GM21737 (cell line): Measurements from ENCODE around the gene RPS6KL1.

Experiments
- ATAC-seq: cut with Tn5 transposase; IDR thresholded peaks from one replicate; pipeline ENCODE4 v1.9.1; 2021; ENCODE audit warnings: mild to moderate bottlenecking, moderate library complexity; ENCODE audit not compliant: unreplicated experiment

The RPS6KL1 gene

GRCh38 chr14:74890262-74890661 is 32.8 kb downstream of the RPS6KL1 start:
- ATAC-seq, result no peak

- no peak for ATAC-seq
Observed at GRCh38 chr14:74888164-74889158, 34.6 kb downstream of the RPS6KL1 start.

GRCh38 chr14:74886001-74886400 is 37.1 kb downstream of the RPS6KL1 start:
- no peak for ATAC-seq

- ATAC-seq, result peak; percentile 29
Observed at GRCh38 chr14:74882103-74882920, 40.7 kb downstream of the RPS6KL1 start.

DNA sequence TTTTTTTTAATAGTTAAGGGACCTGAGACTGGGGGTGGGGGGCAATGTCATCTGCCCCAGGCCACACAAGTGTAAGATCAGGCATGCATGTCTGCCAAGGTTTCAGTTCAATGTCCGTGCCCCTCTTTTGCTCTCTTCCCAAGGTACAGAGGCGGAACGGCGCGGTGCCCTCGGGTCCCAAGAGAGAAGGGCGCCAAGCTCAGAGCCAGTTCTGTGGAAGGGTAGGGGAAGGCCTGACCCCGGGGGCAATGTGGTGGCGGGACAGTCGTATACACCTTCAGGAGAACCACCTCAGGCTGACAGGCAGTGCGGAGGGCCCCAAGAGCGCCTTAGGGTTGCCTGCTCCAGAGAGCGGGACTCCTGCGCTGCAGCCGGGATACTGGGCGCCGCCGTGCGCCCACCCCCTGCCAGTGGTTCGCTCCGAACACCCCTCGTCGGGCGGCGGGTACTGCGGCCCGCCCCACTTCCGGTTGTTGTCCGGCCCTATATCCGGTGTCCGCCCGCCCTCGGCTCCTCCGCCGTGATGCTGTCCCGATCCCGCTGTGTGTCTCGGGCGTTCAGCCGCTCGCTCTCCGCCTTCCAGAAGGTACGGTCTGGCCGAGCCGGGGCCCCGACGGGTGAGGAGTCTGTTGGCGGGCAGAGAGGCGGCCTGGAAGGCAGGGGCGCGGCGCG is 41.5 kb downstream of the RPS6KL1 start, which contains the start of gene DLST:
Gene DLST (plus strand): TSS at position 486 of the 672 bp plus-strand sequence. CDS start 38 bp downstream, at position 524.
- ATAC-seq, result peak; percentile 93

DNA sequence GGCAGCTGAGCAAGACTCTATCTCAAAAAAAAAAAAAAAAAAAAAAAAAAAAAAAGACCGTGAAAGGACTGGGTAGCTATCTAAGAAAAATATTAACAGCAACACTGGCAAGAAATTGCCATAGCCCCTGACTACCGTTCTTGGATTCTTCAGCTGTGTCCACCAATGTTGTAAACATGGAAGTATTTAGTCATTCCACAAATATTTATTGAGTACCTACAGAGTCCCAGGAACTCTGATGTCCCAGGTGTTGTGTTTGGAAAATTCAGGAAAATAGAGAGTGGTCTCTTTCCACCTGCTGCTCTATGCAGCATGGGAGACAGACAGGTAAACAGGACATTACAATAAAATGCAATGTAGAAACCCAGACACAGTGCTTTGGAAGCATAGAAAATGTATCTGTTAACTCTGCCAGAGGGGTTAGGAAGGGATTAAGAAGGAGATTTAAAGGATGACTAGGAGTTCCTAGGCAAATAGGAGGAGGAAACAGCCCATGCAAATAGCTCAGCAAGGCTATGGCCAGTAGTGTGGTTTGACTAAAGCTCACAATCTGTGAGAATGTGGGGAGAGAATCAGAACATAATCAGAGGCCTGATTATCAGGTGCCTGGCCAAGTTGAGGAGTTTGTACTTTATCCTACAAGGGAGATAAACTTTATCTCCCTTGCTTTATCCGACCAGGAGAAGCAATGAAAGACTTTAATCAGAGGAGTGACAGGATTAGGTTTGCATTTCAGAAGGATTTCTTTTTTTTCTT is 43.5 kb downstream of the RPS6KL1 start:
- no peak for ATAC-seq

DNA sequence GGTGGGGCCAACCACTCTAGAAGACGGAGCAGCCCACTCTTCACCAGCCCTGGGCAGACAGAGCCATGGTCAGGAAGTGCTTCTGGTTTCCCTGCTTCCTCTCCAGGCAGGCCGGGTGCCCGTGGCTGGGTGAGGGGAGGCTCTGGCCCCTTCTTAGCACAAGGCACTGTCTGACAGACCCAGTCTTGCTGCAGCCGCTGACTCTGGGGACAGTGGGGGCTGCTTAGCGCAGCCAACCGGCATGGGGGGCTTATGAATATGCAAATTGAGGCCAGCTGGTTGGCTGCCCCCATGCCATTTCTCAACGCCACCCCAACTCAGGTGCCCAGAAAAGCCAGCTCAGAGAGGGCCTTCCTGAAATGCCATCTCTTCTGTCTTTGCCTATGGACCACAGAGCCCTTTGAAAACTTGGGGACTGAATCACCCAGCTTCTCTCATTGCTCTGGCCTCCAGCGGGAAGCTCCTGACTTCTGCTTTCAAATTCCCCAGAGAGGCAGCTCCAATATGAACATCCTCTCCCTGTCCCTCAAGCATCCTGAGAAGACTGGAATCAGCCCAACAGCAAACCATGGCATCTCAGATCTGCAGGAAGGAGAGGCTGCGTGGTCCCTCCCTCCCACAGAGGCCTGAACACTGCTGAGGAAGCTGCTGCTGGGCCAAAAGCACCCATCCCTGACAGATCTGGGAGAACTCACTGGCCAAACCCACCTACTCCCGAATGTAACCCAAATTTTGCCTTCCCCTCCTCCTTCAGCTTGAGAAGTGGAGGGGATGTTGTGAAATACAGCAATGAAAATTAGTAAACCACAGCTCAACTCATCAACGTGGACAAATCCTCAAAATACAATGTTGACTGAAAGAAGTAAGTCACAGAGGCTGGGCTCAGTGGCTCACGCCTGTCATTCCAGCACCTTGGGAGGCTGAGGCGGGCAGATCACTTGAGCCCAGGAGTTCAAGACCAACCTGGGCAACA is 46.8 kb downstream of the RPS6KL1 start, which contains the start of gene PROX2:
Gene PROX2 (minus strand): TSS at position 205 of the 973 bp plus-strand sequence. CDS start 12,311 bp downstream, outside the sequence.
- no peak for ATAC-seq

DNA sequence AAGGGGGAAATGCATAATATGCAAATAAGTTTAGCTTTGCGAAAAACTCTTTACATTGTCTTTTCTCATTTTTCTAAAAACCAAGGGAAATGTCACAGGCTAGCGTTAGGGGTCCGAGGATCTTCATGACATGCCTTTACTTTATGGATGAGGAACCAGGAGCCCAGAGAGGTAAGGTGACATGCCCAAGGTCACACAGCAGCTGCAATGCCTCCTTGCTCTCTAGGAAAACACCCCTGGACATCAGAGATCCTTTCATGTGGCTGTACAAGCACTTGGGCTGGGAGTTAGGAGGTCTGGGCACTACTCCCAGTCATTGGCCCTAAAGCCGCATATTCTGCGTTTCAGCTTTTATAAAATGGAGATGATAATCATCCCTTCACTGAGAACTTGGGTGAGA is 47.9 kb downstream of the RPS6KL1 start:
- ATAC-seq, result no peak

- no peak for ATAC-seq
Observed at GRCh38 chr14:74871819-74872218, 51.2 kb downstream of the RPS6KL1 start.

GRCh38 chr14:74868739-74869138 is 54.3 kb downstream of the RPS6KL1 start:
- ATAC-seq, result no peak

GRCh38 chr14:74867673-74868072 is 55.4 kb downstream of the RPS6KL1 start:
- ATAC-seq, result no peak

DNA sequence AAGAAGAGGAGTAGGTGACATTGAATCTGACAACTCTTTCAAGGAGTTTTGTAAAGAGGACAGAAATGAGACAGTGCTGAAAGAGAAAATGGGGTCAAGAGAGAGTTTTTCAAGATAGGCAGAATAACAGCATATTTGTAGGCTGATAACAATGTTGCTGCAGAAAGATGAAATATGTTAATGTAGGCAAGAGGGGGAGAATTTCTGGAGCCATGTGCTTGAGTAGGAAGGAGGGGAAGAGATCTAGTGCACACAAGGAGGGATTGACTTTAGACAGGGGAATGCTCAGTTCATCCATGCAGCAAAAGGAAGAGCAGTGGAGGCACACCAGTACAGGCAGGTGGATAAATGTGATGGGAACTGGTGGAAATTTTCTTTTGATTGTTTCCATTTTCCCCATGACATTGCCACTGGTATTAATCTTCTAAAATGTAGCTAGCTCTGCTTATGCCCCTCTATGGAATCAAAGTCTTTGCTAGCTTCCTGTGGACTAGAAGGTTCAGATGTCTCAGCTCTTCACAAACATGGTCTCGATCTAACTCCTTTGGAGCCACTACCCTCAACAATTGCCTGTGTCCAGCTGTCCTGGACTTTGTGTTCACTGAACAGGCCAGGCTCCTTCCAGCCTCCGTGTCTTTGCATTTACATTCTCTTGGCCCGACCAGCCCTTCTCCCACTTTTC is 56.2 kb downstream of the RPS6KL1 start:
- no peak for ATAC-seq

GRCh38 chr14:74865156-74865555 is 57.9 kb downstream of the RPS6KL1 start:
- ATAC-seq, result no peak

- no peak for ATAC-seq
Observed at GRCh38 chr14:74864198-74864597, 58.9 kb downstream of the RPS6KL1 start.

DNA sequence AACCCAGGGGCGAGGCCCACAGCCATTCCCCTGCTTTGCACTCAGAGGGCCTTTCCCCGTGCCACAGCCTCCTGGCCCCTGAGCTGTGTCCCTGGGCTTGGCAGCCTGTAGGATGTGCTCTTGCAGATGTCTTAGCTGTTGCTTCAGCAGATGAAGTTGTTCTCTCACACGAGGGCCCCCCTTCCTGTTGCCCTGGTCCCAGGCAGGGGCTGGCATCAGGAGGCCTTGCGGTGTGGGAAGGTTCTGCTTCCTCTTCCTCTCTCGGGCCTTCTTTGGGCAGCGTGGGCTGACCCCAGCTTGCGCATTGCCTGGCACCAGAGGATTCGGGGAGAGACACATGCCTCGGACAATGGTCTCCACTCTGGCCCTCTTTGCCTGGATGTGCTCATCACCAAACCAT is 59.8 kb downstream of the RPS6KL1 start:
- no peak for ATAC-seq

- no peak for ATAC-seq
Observed at GRCh38 chr14:74861734-74862090, 61.3 kb downstream of the RPS6KL1 start.

GRCh38 chr14:74860899-74861733 is 61.9 kb downstream of the RPS6KL1 start:
- no peak for ATAC-seq
